ENCODE measurements around the gene LSR.

The LSR gene

DNA sequence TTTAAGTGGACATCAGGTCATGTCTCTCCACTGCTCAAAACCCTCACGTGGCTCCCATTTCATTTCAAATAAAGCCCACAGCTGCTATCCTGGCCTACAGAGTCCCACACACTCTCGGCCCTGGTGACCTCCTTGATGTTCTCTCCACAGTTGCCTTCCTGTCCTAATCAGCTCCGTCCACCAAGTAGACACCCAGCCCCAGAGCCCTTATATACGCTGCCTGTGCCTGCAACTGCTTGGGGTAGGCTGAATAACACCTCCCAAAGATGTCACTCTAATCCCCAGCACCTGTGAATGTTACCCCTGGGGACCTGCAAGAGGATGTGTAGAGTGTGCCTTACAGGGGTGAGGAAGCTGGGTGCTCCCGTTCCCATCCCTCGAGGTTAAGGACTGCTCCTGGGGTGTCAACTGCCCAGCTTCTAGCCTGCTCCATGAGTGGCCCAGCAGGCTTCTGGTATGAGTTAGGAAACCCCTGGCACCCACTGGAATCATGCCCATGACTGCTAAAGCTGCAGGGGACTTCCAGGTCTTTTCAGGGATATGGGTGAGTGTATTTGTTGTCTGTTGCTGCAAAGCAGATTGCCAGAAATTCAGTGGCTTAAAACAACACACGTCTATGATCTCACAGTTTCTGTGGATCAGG lies 26.3 kb upstream of the LSR start:
- peaks cover 5% of the 10 kb centered on the region; the same call in 1 of the 2 replicates for H3K9me3 ChIP-seq (ENCODE audit: low read length)
- no peak overlapping the region for H3K9ac ChIP-seq (ENCODE audit: low read length)
- no peaks in the 10 kb centered on the region for H4K20me1 ChIP-seq (ENCODE audit: insufficient read depth, low read length)
- no peak overlapping the region for H2AFZ ChIP-seq (ENCODE audit: low read length)
- no peaks in the 10 kb centered on the region for H3K9me2 ChIP-seq (ENCODE audit: low read depth, low read length)
- no peaks in the 10 kb centered on the region; the same call in 1 of the 2 replicates for H3K36me3 ChIP-seq (ENCODE audit: insufficient read depth, low read length)
- no peak overlapping the region for H3K4me2 ChIP-seq (ENCODE audit: low read length)
- peaks cover 26% of the 10 kb centered on the region for H3K4me1 ChIP-seq (ENCODE audit: insufficient read depth, low read length, severe bottlenecking)
- H3K79me2 ChIP-seq (ENCODE audit: insufficient read depth, low read length): no peaks in the 10 kb centered on the region
- TF ChIP-seq EZH2 (IDR thresholded peaks at IDR 0.05; ENCODE audit: borderline replicate concordance, low read length): no peak
- TF ChIP-seq, protein P1, sequence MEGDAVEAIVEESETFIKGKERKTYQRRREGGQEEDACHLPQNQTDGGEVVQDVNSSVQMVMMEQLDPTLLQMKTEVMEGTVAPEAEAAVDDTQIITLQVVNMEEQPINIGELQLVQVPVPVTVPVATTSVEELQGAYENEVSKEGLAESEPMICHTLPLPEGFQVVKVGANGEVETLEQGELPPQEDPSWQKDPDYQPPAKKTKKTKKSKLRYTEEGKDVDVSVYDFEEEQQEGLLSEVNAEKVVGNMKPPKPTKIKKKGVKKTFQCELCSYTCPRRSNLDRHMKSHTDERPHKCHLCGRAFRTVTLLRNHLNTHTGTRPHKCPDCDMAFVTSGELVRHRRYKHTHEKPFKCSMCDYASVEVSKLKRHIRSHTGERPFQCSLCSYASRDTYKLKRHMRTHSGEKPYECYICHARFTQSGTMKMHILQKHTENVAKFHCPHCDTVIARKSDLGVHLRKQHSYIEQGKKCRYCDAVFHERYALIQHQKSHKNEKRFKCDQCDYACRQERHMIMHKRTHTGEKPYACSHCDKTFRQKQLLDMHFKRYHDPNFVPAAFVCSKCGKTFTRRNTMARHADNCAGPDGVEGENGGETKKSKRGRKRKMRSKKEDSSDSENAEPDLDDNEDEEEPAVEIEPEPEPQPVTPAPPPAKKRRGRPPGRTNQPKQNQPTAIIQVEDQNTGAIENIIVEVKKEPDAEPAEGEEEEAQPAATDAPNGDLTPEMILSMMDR (IDR thresholded peaks at IDR 0.05; ENCODE audit: low read length): no peak
- no peaks in the 10 kb centered on the region for H3K27me3 ChIP-seq (ENCODE audit: insufficient read depth, low read length)
- peak overlapping the region; percentile 71 for H3K27ac ChIP-seq (ENCODE audit: low read depth, low read length, poor library complexity, severe bottlenecking)
- no peak overlapping the region for H3K4me3 ChIP-seq (ENCODE audit: low read depth, low read length, poor library complexity, severe bottlenecking)
- no peaks in the 10 kb centered on the region for H3F3A ChIP-seq (ENCODE audit: insufficient read depth, low read length)

GRCh38 chr19:35223084-35223790 lies 25.6 kb upstream of the LSR start:
- no peak for TF ChIP-seq EZH2 (IDR thresholded peaks at IDR 0.05; ENCODE audit: borderline replicate concordance, low read length)
- TF ChIP-seq, protein P1 (IDR thresholded peaks at IDR 0.05; ENCODE audit: low read length): no peak
- no peaks in the 10 kb centered on the region for H3K27me3 ChIP-seq (ENCODE audit: insufficient read depth, low read length)
- H4K20me1 ChIP-seq (ENCODE audit: insufficient read depth, low read length): no peaks in the 10 kb centered on the region
- H3F3A ChIP-seq (ENCODE audit: insufficient read depth, low read length): no peaks in the 10 kb centered on the region
- peaks cover 26% of the 10 kb centered on the region for H3K4me1 ChIP-seq (ENCODE audit: insufficient read depth, low read length, severe bottlenecking)
- H3K9me3 ChIP-seq (ENCODE audit: low read length): peaks cover 3% of the 10 kb centered on the region; the same call in 1 of the 2 replicates
- no peaks in the 10 kb centered on the region for H3K36me3 ChIP-seq (ENCODE audit: insufficient read depth, low read length)
- no peak overlapping the region for H2AFZ ChIP-seq (ENCODE audit: low read length)
- no peak overlapping the region for H3K9ac ChIP-seq (ENCODE audit: low read length)
- no peaks in the 10 kb centered on the region for H3K79me2 ChIP-seq (ENCODE audit: insufficient read depth, low read length)
- peak overlapping the region; percentile 71 for H3K27ac ChIP-seq (ENCODE audit: low read depth, low read length, poor library complexity, severe bottlenecking)
- H3K4me2 ChIP-seq (ENCODE audit: low read length): no peak overlapping the region
- H3K4me3 ChIP-seq (ENCODE audit: low read depth, low read length, poor library complexity, severe bottlenecking): no peak overlapping the region
- no peaks in the 10 kb centered on the region for H3K9me2 ChIP-seq (ENCODE audit: low read depth, low read length)

DNA sequence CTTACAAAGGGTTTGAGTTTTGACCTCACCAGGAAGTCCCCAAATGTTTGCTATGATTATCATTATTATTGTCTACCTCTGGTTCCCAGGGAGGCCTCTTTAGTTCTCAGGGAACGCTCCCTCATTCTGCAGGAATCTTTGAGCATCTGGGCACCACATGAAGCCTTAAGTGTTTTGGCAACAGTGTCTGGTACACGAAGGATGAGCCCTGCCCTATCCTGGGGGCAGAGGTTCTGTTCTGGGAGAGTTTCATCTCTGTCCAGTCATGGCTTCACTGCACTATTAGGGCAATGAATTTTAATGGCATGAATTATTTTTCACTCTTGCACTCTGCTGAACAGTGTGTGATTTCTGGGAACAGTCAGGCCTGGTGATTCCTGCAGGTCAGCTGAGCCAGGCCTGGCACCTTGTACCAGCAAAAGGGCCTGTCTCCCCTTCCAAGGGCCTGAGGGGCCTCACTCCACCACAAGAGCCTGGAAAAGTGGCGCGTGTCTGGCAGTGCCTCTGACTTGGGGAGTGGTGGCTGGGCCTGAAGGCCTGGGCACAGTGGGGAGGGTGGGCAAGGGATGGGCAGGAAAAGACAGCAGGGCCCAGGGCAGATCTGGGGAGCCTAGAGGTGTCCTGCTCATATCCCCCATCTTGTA lies 24.8 kb upstream of the LSR start:
- Histone ChIP-seq H2AFZ (ENCODE audit: low read length) (no peak overlapping the region), H3K27me3 (ENCODE audit: insufficient read depth, low read length) (no peaks in the 10 kb centered on the region)
- TF ChIP-seq, protein P1 (IDR thresholded peaks at IDR 0.05; ENCODE audit: low read length): no peak
- no peak for TF ChIP-seq EZH2 (IDR thresholded peaks at IDR 0.05; ENCODE audit: borderline replicate concordance, low read length)

More for the DNA sequence above, 24.8 kb upstream of the LSR start:
- peaks cover 26% of the 10 kb centered on the region for H3K4me1 ChIP-seq (ENCODE audit: insufficient read depth, low read length, severe bottlenecking)
- H3K36me3 ChIP-seq (ENCODE audit: insufficient read depth, low read length): no peaks in the 10 kb centered on the region
- H3K27ac ChIP-seq (ENCODE audit: low read depth, low read length, poor library complexity, severe bottlenecking): peak overlapping the region; percentile 71
- H3K9me3 ChIP-seq (ENCODE audit: low read length): peaks cover 1% of the 10 kb centered on the region; the same call in 1 of the 2 replicates
- H3K9me2 ChIP-seq (ENCODE audit: low read depth, low read length): no peaks in the 10 kb centered on the region
- no peaks in the 10 kb centered on the region for H4K20me1 ChIP-seq (ENCODE audit: insufficient read depth, low read length)
- H3K4me3 ChIP-seq (ENCODE audit: low read depth, low read length, poor library complexity, severe bottlenecking): no peak overlapping the region
- 0 out of 2 replicates have a peak overlapping the region, but pooled peaks have one; percentile 47 for H3K9ac ChIP-seq (ENCODE audit: low read length)
- no peaks in the 10 kb centered on the region for H3F3A ChIP-seq (ENCODE audit: insufficient read depth, low read length)
- no peaks in the 10 kb centered on the region for H3K79me2 ChIP-seq (ENCODE audit: insufficient read depth, low read length)
- H3K4me2 ChIP-seq (ENCODE audit: low read length): peak overlapping the region; percentile 60; the same call in 1 of the 2 replicates
